NT2/D1 (cell line): ENCODE measurements around the gene C22orf42.

Experiments
- DNase-seq: peaks from one replicate; pipeline ENCODE4 v3.0.0-alpha.2; 2011; ENCODE audit warnings: low read depth, low spot score
- H3K27me3 ChIP-seq: 2 replicates; pipeline ENCODE4 v1.6.0; 2011; ENCODE audit warnings: mild to moderate bottlenecking; ENCODE audit not compliant: insufficient read length, insufficient read depth
- H3K36me3 ChIP-seq: 2 replicates; pipeline ENCODE4 v1.6.1; 2011; ENCODE audit warnings: mild to moderate bottlenecking, low read length, mixed read lengths; ENCODE audit not compliant: insufficient read depth, insufficient read length
- H3K4me1 ChIP-seq: 2 replicates; pipeline ENCODE4 v1.5.1; 2011; ENCODE audit not compliant: insufficient read depth, insufficient read length
- H3K4me3 ChIP-seq: 2 replicates; pipeline ENCODE4 v1.5.1; 2011; ENCODE audit warnings: low read depth; ENCODE audit not compliant: insufficient read length
- H3K9ac ChIP-seq: 2 replicates; pipeline ENCODE4 v1.6.0; 2011; ENCODE audit warnings: low read depth; ENCODE audit not compliant: insufficient read length
- H3K9me3 ChIP-seq: 2 replicates; pipeline ENCODE4 v1.5.1; 2011; ENCODE audit warnings: mild to moderate bottlenecking, low read length; ENCODE audit not compliant: insufficient read depth
- SUZ12 ChIP-seq: IDR thresholded peaks from 2 replicates; pipeline ENCODE4 v1.6.1; 2011; ENCODE audit not compliant: insufficient read length, insufficient read depth; ENCODE audit errors: extremely low read depth
- YY1 ChIP-seq: IDR thresholded peaks from 2 replicates; pipeline ENCODE4 v1.6.1; 2011; ENCODE audit not compliant: insufficient read length, insufficient read depth
- ZNF274 ChIP-seq: IDR thresholded peaks from 2 replicates; pipeline ENCODE4 v1.6.1; 2011; ENCODE audit warnings: mild to moderate bottlenecking, low read depth, low read length

Gene C22orf42

DNA sequence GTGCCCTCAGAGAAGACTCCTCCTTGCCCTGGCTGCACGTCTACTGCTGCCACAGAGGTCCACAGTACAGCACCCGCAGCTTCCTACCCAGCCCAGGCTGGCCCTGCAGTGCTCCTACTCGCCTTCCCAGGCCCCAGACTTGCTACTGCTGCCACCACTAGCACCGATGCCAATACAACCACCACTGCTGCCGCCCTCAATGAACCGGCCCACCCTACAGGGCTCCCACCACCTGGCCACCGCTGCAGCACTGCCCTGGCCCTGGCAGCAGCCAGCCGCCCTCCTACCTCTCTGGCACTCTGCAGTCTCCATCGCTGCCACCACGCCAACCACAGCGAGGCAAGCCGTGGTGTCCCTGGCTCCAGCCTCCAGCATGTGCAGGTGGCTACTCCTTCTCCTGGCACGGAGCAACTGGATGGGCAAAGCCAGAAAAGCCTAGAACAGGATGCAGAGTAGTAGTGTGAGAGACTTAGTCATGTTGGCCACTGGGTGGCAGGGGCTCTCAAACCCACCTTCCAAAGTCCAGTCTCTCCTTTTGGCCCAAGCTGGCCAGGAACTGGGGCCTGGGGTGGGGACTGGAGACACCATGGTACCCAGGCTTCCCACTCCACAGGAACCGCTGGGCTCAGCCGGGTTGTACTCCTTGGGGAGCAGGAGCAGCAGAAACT is 39.4 kb downstream of the C22orf42 start:
- Histone ChIP-seq H3K36me3 (no peaks in the 10 kb centered on the region), H3K4me3 (no peak overlapping the region), H3K4me1 (no peaks in the 10 kb centered on the region), H3K9me3 (peaks cover 55% of the 10 kb centered on the region; the same call in 1 of the 2 replicates), H3K27me3 (peaks cover 16% of the 10 kb centered on the region), H3K9ac (no peak overlapping the region)
- TF ChIP-seq ZNF274 (no peak), SUZ12 (no peak), YY1 (no peak)
- DNase-seq = no peak

DNA sequence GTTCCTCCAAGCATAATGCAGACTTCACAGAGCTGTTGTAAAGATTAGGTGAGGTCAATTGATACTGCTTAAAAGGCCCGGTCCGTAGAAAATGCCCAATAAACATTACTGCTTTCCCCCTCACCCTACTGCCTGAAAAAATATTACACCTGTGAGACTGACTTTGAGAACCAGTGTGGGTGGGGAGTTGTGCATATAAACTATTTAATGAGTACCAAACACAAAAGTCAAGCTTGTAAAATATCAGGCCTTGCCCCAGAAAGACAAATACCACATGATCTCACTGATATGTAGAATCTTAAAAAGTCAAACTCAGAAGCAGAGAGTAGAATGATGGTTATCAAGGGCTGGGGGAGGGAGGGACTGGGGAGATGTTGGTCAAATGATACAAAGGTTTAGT is 46.7 kb downstream of the C22orf42 start:
- no peak for TF ChIP-seq SUZ12
- H3K4me3 ChIP-seq = no peak overlapping the region
- DNase-seq = no peak
- H3K9ac ChIP-seq = no peak overlapping the region
- H3K4me1 ChIP-seq = no peaks in the 10 kb centered on the region
- peaks cover 58% of the 10 kb centered on the region for H3K27me3 ChIP-seq
- no peaks in the 10 kb centered on the region for H3K9me3 ChIP-seq
- H3K36me3 ChIP-seq = no peaks in the 10 kb centered on the region

DNA sequence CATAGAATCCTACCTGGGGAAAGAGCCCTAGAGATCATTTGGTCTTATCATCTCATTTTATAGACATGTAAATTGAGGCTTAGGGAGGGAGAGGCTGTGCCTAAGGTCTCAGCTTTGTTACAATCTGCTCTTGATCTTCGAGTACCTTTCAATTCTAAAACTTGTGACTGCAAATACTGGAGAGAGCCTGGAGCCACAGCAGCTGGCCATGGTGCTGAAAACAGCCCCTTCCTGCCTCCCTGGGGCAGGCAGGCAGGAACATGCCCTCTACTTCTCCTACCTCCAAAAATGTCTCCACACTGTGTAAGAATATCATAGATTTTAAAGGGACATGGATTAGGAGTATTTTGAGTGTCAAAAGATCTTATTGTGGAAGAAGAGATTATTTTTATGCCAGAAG is 52.2 kb downstream of the C22orf42 start:
- peak; percentile 6 for DNase-seq
- Histone ChIP-seq H3K4me3 (no peak overlapping the region), H3K9me3 (no peaks in the 10 kb centered on the region), H3K27me3 (peaks cover 45% of the 10 kb centered on the region), H3K9ac (no peak overlapping the region), H3K36me3 (no peaks in the 10 kb centered on the region), H3K4me1 (no peaks in the 10 kb centered on the region)
- no peak for TF ChIP-seq YY1

DNA sequence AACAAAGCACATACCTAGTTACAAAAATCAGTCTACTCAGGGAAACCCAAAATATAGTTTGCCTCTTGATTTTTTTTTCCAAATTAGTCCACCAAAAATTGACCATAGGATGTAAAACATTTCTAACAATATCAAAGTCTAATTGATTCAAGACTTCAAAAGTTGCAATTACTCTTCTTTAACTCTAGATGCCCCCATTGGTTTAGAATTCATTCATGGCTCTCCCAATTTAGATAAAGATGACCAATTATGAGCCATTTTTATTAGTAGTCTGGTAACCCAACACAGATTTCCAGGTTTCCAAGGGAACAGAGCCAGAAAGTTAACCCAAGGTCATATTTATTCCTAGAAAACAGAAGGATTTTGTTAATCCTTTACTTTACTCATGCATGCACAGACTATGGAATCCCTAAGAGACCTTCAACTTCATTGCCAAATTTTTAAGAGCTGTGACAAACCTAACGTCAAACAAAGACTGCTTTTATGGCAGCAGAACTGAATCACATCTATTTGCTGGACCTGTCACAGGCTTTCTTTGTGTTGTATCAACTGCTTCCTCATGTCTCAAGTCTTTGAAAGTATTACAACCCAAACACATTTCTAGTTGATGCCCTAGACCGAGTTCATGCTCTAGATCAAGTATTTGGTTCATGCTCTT is 55.3 kb downstream of the C22orf42 start:
- TF ChIP-seq SUZ12 (no peak), YY1 (no peak), ZNF274 (no peak)
- no peak for DNase-seq
- no peaks in the 10 kb centered on the region for H3K4me1 ChIP-seq
- no peaks in the 10 kb centered on the region for H3K9me3 ChIP-seq
- no peak overlapping the region for H3K9ac ChIP-seq
- H3K4me3 ChIP-seq = no peak overlapping the region
- no peaks in the 10 kb centered on the region for H3K36me3 ChIP-seq
- peaks cover 35% of the 10 kb centered on the region for H3K27me3 ChIP-seq

DNA sequence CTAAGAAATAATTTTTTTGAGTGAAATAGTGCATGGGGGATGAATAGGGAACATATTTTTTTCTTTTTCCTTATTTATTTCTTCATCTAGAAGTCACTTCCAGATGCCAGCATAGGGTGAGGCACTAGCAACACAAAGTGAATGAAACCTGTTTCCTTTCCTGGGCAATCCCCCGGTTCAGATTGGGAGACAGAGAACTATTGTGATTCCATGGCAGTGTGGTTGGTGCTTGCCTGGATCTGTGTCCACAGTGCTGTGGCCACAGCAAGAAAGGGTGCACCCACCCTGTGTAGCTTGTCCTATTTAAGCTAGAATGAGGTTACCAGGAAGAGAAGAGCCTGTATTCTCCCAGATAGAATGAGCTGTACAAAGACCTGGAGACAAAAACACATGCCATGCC is 58.4 kb downstream of the C22orf42 start:
- H3K36me3 ChIP-seq = no peaks in the 10 kb centered on the region
- H3K9ac ChIP-seq = no peak overlapping the region
- TF ChIP-seq ZNF274 (no peak), SUZ12 (no peak), YY1 (no peak)
- H3K4me1 ChIP-seq = no peaks in the 10 kb centered on the region
- no peak overlapping the region for H3K4me3 ChIP-seq
- peaks cover 35% of the 10 kb centered on the region for H3K27me3 ChIP-seq
- no peaks in the 10 kb centered on the region for H3K9me3 ChIP-seq
- DNase-seq = no peak
